Measurements from ENCODE around the gene SOX9. TPM values are rescaled to one million over a fixed set of nuclear protein-coding genes. Genes with fewer than 3 reads are reported as not detected.

Gene SOX9
- polyA plus RNA-seq, 3 donors: 19.9 to 20.8 (median 19.9) TPM

DNA sequence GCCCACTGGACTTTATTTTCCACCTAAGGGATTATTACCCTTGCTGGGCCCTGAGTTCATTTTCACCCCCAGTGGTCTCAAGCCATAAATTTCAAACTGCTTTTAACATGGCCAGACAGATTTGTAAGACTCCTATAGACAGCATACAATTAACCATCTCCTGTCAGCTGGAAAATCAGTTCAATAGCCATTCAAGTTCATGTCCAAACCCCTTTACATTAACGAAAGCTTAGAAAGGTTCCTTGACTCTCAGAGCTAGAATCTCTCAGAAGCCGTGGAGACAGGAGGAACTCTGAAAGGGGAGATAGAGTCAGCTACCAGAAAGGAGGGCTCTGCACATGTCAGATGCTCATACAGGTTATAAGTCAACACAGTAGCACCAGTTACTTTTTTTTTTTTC lies 23.3 kb downstream of the SOX9 start:
- DNase-seq (ENCODE audit: extremely low read depth in 1 of 11, low read depth in 9 of 11, low spot score in 4 of 11): no peak

DNA sequence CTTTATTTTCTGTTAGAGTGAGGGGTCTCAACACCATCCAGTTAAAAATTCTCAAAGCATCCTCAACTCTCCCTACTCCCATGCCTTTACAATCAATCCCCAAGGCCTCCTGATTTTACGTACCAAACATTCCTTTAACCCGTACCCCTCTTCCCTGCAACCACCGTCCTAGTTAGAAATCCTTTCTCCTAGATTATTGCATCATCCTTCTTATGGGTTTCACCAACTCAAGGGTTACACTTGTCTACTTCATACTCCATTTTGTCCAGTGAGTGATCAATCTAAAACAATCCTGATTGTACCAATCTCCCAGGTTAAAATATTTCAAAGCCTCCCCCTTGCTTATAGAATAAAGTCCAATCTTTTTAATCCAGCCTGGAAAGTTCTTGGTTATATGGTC lies 24.7 kb downstream of the SOX9 start:
- no peak for DNase-seq (ENCODE audit: extremely low read depth in 1 of 11, low read depth in 9 of 11, low spot score in 4 of 11)

DNA sequence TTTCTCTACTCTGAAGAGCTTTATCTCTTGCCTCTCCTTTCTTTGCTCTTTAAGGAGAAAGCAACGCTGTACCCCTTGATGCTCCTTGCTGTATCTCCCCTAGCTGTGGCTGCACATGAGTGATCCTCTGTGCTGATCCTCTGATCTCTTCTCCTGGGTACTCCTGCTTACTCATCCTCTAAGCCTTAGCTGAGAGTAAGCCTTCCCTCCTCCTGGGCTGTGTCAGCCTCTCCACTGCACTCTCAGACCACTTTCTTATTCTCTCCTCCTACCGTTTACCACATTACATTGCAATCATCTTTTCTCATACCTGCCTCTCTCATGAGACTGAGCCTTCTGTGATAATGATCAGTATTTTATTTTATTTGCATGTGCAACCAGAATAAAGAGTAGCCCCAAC lies 25.1 kb downstream of the SOX9 start:
- DNase-seq (ENCODE audit: extremely low read depth in 1 of 11, low read depth in 9 of 11, low spot score in 4 of 11): no peak

GRCh38 chr17:72146371-72146770 lies 25.6 kb downstream of the SOX9 start:
- DNase-seq (ENCODE audit: extremely low read depth in 1 of 11, low read depth in 9 of 11, low spot score in 4 of 11): no peak

DNA sequence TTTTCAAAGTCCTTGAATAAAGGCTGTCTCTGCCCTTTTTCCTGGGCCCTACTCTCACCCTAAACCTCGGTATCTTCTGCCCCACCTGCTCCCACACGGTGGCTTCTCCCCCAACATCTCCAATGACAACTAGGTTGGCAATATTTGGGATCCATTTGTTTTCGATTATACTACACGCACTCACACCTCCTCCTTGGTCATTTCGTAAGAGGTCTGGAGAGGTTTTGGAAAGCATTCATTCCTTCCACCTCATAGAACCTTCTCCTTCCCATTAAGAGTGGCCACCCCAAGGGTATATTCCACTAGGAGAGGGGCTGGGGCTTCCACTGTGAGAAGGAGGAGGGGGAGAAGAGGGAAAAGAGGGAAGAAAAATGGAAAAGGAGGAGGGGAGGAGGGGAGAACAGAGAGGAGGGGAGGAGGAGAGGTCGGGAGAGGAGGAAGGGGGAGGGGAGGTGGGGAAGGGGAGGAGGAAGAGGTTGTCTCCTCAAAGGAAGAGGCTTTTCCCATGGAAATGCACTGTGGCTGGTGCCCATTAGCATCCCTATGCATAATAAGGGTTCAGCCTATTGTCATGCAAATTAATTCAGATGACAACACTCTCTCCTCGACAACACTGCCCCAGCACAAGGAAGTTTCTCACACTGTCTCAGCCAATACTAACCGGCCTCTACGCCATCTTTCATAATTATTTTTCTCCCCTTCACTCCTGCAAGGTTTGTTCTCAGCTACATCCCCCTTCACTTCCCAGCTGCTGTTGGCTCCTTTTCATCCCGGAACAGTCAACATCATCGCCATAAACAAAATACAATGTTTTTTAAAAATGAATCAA lies 30.0 kb downstream of the SOX9 start:
- DNase-seq (ENCODE audit: extremely low read depth in 1 of 11, low read depth in 9 of 11, low spot score in 4 of 11): no peak

GRCh38 chr17:72151565-72152386 lies 31.0 kb downstream of the SOX9 start:
- DNase-seq (ENCODE audit: extremely low read depth in 1 of 11, low read depth in 9 of 11, low spot score in 4 of 11): no peak

- DNase-seq (ENCODE audit: extremely low read depth in 1 of 11, low read depth in 9 of 11, low spot score in 4 of 11): no peak
Observed at GRCh38 chr17:72152387-72152929, 31.6 kb downstream of the SOX9 start.

DNA sequence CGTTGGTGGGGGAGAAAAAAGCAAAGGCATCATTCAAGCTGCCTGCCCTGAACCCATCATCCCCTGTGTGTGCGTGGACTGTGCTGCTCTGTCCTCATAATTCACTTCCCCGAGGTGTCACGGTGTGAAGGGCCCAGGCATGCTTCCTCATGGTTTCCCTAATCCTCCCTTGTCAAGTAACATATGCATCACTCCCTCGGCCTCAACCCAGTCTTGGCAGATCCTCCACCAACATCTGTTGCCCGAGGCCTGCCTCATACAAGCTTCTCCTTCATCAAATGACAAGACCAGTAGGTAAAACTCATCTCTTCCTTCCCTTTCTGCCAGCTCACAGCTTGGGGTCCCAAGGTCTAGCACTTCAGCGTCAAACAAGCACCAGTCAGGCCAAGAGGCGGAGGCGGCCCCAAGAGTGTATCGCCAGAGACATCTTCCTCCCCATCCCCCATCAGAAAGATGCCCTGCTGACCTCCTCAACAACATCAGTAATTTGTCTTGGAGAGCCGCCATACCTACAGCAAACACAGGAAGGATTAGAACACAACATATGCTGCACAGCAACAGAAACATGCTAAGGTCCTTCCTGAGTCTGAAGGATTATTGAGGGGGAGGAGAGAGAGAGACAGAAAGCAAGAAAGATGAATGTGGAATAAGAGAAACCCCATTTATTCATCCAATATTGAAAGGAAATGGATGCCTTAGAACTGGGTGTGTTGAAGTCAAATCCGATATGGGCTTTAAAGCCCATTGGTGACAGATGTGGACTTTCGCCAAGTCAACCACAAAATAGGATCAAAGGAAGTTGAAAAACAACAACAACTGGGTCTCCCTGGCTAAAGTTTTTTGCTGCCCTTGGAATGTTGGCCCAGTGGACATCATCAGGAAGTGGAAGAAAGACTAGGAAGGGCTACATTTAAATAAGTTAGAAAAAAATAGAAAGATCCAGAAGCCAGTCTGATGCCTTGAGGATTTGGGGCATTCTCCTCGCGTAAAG lies 38.4 kb downstream of the SOX9 start:
- no peak for DNase-seq (ENCODE audit: extremely low read depth in 1 of 11, low read depth in 9 of 11, low spot score in 4 of 11)

- no peak for DNase-seq (ENCODE audit: extremely low read depth in 1 of 11, low read depth in 9 of 11, low spot score in 4 of 11)
Observed at GRCh38 chr17:72162569-72162968, 41.7 kb downstream of the SOX9 start.

GRCh38 chr17:72163474-72163873 lies 42.7 kb downstream of the SOX9 start:
- DNase-seq (ENCODE audit: extremely low read depth in 1 of 11, low read depth in 9 of 11, low spot score in 4 of 11): no peak

GRCh38 chr17:72164158-72164739 lies 43.4 kb downstream of the SOX9 start:
- DNase-seq (ENCODE audit: extremely low read depth in 1 of 11, low read depth in 9 of 11, low spot score in 4 of 11): no peak

DNA sequence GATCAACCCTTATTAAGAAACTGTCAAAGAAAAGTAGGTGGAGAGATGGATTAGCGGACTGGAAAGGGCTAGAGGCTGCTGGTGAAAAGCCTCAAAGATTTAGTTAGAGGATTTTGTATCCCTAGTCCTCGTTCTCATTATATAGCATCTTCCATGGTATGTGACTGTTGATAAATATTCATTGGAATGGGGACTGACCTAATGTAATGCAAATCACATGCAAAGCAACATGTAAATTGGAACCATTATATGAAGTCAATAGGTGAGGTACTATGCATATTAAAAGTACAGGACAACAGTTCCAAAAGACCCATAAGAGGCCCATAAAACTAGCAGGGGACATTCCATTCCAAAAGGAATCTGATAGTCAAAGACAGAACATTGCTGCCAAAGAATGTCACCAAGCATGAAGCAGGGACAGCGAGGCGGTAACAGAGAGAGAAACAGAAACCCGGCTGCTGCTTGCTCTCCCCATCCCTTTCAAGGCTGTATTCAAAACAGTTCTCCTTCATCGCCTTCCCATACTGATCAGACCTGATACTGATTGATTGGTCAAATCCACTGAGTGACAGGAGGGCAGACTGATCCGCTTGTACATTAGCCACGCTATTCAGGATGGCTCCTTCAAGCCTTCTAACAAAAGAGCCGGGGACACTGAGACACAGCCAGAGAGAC lies 44.5 kb downstream of the SOX9 start:
- DNase-seq (ENCODE audit: extremely low read depth in 1 of 11, low read depth in 9 of 11, low spot score in 4 of 11): no peak

DNA sequence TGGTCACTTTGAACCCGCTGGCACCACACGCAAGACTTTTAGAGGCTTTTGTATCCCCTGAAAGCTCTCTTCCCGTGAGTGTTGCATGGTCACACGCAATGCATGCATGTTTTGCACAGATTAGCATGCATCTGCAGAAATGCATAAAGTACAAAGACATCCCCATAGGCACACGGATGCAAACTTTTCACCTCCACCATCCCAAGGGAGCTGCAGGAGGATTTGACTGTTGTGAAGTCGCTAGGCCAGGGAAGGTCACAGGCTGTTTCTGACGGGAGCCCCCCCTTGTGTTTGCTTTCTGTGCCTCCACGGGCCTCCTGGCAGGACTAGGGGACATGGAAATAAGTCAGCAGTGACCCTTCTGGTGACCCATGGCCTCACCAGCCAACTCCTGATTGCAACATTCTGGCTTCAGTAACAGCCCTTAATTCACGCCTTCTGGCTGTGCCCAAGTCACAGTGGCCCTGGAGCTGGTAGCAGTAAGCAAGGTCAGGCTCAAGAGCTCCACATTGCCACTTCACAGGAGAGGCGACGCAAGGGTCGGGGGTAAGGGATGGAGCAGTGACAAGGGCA lies 45.1 kb downstream of the SOX9 start:
- no peak for DNase-seq (ENCODE audit: extremely low read depth in 1 of 11, low read depth in 9 of 11, low spot score in 4 of 11)

- no peak for DNase-seq (ENCODE audit: extremely low read depth in 1 of 11, low read depth in 9 of 11, low spot score in 4 of 11)
Observed at GRCh38 chr17:72167593-72167992, 46.8 kb downstream of the SOX9 start.

GRCh38 chr17:72169823-72170222 lies 49.0 kb downstream of the SOX9 start:
- no peak for DNase-seq (ENCODE audit: extremely low read depth in 1 of 11, low read depth in 9 of 11, low spot score in 4 of 11)

GRCh38 chr17:72171703-72172667 lies 51.2 kb downstream of the SOX9 start:
- no peak for DNase-seq (ENCODE audit: extremely low read depth in 1 of 11, low read depth in 9 of 11, low spot score in 4 of 11)
